Stomach smooth muscle (tissue), 2 donors: ENCODE data around the gene WWTR1.
A peak's percentile ranks its signal among the peaks of the same experiment; 100 is the strongest.

Source experiments
- H3K27ac ChIP-seq: one replicate; pipeline ENCODE4 v1.7.0; 2013; ENCODE audit warnings: mild to moderate bottlenecking, low read length, inconsistent platforms
- H3K27me3 ChIP-seq, 2 donors: one replicate each; pipeline ENCODE4 v1.7.0; 2013; ENCODE audit warnings: low read length in 2 of 2; ENCODE audit not compliant: insufficient read depth in 2 of 2, control insufficient read depth in 1 of 2
- H3K36me3 ChIP-seq, 2 donors: one replicate each; pipeline ENCODE4 v1.7.0; 2013; ENCODE audit warnings: low read length in 2 of 2; ENCODE audit not compliant: control insufficient read depth in 2 of 2, insufficient read depth in 2 of 2
- H3K4me1 ChIP-seq: one replicate; pipeline ENCODE4 v1.7.0; 2013; ENCODE audit warnings: low read length; ENCODE audit not compliant: control insufficient read depth, insufficient read depth
- H3K4me3 ChIP-seq, 2 donors: one replicate each; pipeline ENCODE4 v1.7.0; 2013; ENCODE audit warnings: low read length in 2 of 2
- H3K9ac ChIP-seq, 2 donors: one replicate each; pipeline ENCODE4 v1.7.0; 2013; ENCODE audit warnings: low read length in 2 of 2, mild to moderate bottlenecking in 1 of 2
- H3K9me3 ChIP-seq, 2 donors: one replicate each; pipeline ENCODE4 v1.7.0; 2013; ENCODE audit warnings: low read length in 2 of 2; ENCODE audit not compliant: control insufficient read depth in 2 of 2
- donor health status: healthy.
- donor health status: Pancreatic carcinoma.

Gene WWTR1

DNA sequence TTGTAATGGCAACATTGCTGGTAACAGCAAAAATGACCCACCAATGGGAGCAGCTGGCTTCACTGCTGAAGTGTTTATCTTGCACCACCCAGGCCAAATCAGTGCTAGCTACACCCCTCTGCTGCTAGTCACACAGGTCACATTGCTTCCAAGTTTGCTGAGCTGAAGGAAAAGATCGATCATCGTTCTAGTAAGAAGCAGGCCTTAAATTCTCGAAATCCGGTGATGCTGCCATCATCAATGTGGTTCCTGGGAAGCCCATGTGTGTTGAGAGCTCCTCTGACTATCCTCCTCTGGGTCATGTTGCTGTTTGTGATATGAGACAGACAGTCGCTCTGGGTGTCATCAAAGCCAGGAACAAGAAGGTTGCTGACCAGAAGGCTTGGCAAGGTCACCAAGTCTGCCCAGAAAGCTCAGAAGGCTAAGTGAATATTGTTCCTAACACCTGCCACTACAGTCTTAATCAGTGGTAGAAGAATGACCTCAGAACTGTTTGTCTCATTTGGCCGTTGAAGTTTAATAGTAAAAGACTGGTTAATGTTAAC lies 162.2 kb downstream of the WWTR1 start:
- Histone ChIP-seq H3K4me1 (peaks cover 5% of the 10 kb centered on the region), H3K9me3 (no peaks in the 10 kb centered on the region), H3K4me3 (no peak overlapping the region), H3K36me3 (no peaks in the 10 kb centered on the region), H3K27me3 (no peaks in the 10 kb centered on the region), H3K9ac (no peak overlapping the region), H3K27ac (no peak overlapping the region)

GRCh38 chr3:149494759-149495580 lies 162.9 kb downstream of the WWTR1 start:
- H3K9ac ChIP-seq: no peak overlapping the region
- no peaks in the 10 kb centered on the region for H3K27me3 ChIP-seq
- no peak overlapping the region for H3K27ac ChIP-seq
- H3K4me1 ChIP-seq: peaks cover 5% of the 10 kb centered on the region
- no peaks in the 10 kb centered on the region for H3K36me3 ChIP-seq
- no peak overlapping the region for H3K4me3 ChIP-seq
- no peaks in the 10 kb centered on the region for H3K9me3 ChIP-seq

GRCh38 chr3:149494022-149494758 lies 163.6 kb downstream of the WWTR1 start:
- Histone ChIP-seq H3K9ac (no peak overlapping the region), H3K27me3 (no peaks in the 10 kb centered on the region), H3K4me1 (peaks cover 5% of the 10 kb centered on the region), H3K4me3 (peak overlapping the region in 1 of 2 donors; percentile 29), H3K9me3 (no peaks in the 10 kb centered on the region), H3K27ac (no peak overlapping the region), H3K36me3 (no peaks in the 10 kb centered on the region)

DNA sequence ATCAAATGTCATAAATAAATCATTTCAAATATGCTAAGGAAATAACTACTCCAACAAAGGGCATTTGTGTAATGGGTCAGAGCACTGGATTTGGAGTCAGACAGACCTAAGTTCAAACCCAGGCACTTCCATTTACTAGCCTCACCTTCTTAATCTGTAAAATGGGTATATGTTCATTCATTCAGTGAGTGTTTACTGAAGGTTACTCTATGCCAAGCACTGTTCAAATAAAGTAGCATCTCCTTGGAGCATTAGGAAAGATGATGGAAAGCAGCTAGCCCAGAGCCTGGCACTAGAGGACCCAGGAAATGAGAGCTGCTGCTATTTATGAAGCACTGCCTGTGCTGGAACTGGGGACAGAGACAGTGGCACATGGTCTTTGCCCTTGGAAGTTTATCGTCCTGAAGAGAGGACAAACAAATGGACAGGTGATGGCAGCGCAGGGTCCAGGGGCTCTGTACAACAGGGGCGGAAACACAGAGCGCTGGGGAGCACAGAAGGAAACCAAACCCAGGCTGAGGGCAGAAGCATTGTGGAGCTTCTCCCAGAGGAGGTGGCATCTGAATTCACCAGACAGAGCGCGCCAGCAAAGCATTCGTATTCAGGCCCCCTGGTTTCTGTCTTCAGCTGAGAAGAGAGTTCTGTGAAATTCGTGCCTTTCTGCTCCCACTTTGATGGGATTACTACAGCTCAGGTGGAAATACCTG lies 164.4 kb downstream of the WWTR1 start:
- Histone ChIP-seq H3K4me1 (peaks cover 5% of the 10 kb centered on the region), H3K27ac (no peak overlapping the region), H3K27me3 (no peaks in the 10 kb centered on the region), H3K36me3 (no peaks in the 10 kb centered on the region), H3K9me3 (no peaks in the 10 kb centered on the region), H3K4me3 (no peak overlapping the region), H3K9ac (no peak overlapping the region)

- no peak overlapping the region for H3K27ac ChIP-seq
- H3K9ac ChIP-seq: no peak overlapping the region
- no peaks in the 10 kb centered on the region for H3K36me3 ChIP-seq
- H3K4me1 ChIP-seq: peaks cover 5% of the 10 kb centered on the region
- H3K9me3 ChIP-seq: no peaks in the 10 kb centered on the region
- H3K27me3 ChIP-seq: no peaks in the 10 kb centered on the region
- H3K4me3 ChIP-seq: no peak overlapping the region
Observed at GRCh38 chr3:149490260-149490971, 167.4 kb downstream of the WWTR1 start.

DNA sequence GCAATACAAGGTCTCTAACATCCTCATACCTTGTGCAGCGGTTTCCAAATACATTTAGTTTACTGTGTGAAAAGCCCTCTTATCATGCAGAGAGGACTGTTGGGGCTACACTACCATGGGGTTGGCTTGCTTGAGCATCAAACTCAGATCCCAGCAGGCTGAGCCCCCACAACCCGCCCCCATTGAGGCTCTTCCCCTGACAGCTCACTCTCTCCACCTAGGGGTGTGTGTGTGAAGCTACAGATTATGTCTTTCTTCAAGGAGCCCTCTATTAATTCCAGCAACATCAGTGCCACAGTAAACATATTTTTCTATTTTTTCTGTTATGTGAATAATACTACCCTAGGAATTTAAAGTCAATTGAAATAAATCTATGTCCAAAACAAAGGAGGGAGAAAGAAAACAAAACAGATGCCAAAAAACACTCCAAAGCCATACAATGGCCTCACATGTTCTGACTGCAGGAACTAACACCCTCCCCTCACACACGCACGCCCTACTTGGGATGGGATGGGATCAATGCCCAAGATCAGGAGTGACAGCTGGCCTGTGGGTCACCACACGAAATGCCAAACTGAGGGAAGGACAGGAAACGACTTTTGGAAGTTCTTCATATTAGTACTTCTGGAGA lies 168.7 kb downstream of the WWTR1 start:
- Histone ChIP-seq H3K4me3 (no peak overlapping the region), H3K4me1 (peaks cover 4% of the 10 kb centered on the region), H3K9me3 (no peaks in the 10 kb centered on the region), H3K27ac (no peak overlapping the region), H3K9ac (no peak overlapping the region), H3K27me3 (no peaks in the 10 kb centered on the region), H3K36me3 (no peaks in the 10 kb centered on the region)

DNA sequence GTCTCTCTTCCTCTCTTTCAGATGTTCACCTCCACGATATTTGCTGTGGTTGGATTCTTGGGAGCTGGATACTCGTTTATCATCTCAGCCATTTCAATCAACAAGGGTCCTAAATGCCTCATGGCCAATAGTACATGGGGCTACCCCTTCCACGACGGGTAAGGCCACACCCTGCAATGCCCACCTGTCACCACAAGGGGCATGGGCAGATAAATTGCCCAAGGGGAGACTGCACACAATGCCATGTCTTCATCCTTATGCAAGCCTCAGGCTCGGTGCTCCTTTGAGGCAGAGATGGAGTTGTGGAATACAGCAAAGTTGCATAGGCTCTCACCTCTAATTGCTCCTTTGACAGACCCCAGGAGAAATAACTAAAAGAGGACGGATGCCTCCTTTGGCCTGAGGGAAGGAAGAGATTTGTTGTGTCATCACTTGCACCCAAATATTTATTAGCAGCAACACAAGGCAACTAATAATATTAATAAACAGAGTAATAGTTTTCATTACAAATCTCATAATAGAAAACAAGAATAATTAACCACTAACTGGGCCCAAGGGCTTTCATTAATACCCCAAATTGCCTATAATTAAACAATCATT lies 170.1 kb downstream of the WWTR1 start:
- Histone ChIP-seq H3K4me1 (no peaks in the 10 kb centered on the region), H3K9me3 (no peaks in the 10 kb centered on the region), H3K27me3 (no peaks in the 10 kb centered on the region), H3K36me3 (no peaks in the 10 kb centered on the region), H3K4me3 (no peak overlapping the region), H3K27ac (no peak overlapping the region), H3K9ac (no peak overlapping the region)

DNA sequence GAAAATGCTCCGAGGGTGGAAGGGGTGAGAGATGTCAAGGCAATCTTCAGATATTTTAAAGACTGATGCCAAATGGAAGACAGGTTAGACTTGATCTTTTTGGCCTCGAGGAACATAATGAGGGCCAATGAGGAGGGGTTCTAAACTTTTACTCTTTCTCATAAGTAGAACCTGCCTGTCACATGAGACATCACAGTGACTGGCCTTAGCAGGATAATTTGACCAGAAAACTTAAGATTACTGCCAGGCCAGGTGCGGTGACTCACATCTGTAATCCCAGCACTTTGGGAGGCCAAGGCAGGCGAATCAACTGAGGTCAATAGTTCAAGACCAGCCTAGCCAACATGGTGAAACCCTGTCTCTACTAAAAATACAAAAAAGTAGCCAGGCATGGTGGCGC lies 171.1 kb downstream of the WWTR1 start:
- H3K27me3 ChIP-seq: no peaks in the 10 kb centered on the region
- H3K4me1 ChIP-seq: no peaks in the 10 kb centered on the region
- no peak overlapping the region for H3K9ac ChIP-seq
- no peaks in the 10 kb centered on the region for H3K36me3 ChIP-seq
- H3K9me3 ChIP-seq: no peaks in the 10 kb centered on the region
- H3K27ac ChIP-seq: no peak overlapping the region
- no peak overlapping the region for H3K4me3 ChIP-seq

GRCh38 chr3:149481491-149481890 lies 176.3 kb downstream of the WWTR1 start:
- Histone ChIP-seq H3K27me3 (no peaks in the 10 kb centered on the region), H3K9ac (no peak overlapping the region), H3K9me3 (no peaks in the 10 kb centered on the region), H3K4me1 (no peaks in the 10 kb centered on the region), H3K27ac (no peak overlapping the region), H3K36me3 (no peaks in the 10 kb centered on the region), H3K4me3 (no peak overlapping the region)
